H9 (cell line): ENCODE measurements around the gene PCGF2. TPM values are rescaled to one million over a fixed set of nuclear protein-coding genes. Genes with fewer than 3 reads are reported as not detected.

Source experiments
- DNase-seq: peaks from one replicate; pipeline ENCODE4 v3.0.0-alpha.2; 2017
- H2AFZ ChIP-seq: one replicate; pipeline ENCODE4 v1.6.1; 2013; ENCODE audit warnings: mild to moderate bottlenecking, low read length, control low read depth, moderate library complexity
- H2AK5ac ChIP-seq: 2 replicates; pipeline ENCODE4 v1.6.1; 2013; ENCODE audit warnings: low read length, control low read depth, mixed read lengths; ENCODE audit not compliant: insufficient read length
- H2BK120ac ChIP-seq: one replicate; pipeline ENCODE4 v1.6.1; 2013; ENCODE audit warnings: low read depth, mild to moderate bottlenecking, low read length, control low read depth, inconsistent platforms; ENCODE audit not compliant: poor library complexity, severe bottlenecking
- H2BK12ac ChIP-seq: 2 replicates; pipeline ENCODE4 v1.6.1; 2013; ENCODE audit warnings: low read length, control low read depth, mixed read lengths, low read depth; ENCODE audit not compliant: insufficient read length
- H2BK15ac ChIP-seq: 2 replicates; pipeline ENCODE4 v1.6.1; 2013; ENCODE audit warnings: low read depth, low read length, control low read depth
- H2BK20ac ChIP-seq: one replicate; pipeline ENCODE4 v1.6.1; 2013; ENCODE audit warnings: low read depth, mild to moderate bottlenecking, low read length, control low read depth, inconsistent platforms; ENCODE audit not compliant: poor library complexity, severe bottlenecking
- H2BK5ac ChIP-seq: 2 replicates; pipeline ENCODE4 v1.6.1; 2013; ENCODE audit warnings: low read length, control low read depth, mixed read lengths; ENCODE audit not compliant: insufficient read length
- H3K14ac ChIP-seq: 2 replicates; pipeline ENCODE4 v1.6.1; 2013; ENCODE audit warnings: low read length, control low read depth; ENCODE audit not compliant: insufficient read depth
- H3K18ac ChIP-seq: 2 replicates; pipeline ENCODE4 v1.6.1; 2013; ENCODE audit warnings: low read depth, mild to moderate bottlenecking, mixed read lengths, low read length, control low read depth; ENCODE audit not compliant: insufficient read length
- H3K23ac ChIP-seq: 2 replicates; pipeline ENCODE4 v1.6.1; 2013; ENCODE audit warnings: low read length, control low read depth, mixed read lengths, low read depth; ENCODE audit not compliant: insufficient read length
- H3K23me2 ChIP-seq: 2 replicates; pipeline ENCODE4 v1.6.1; 2013; ENCODE audit warnings: low read depth, mild to moderate bottlenecking, mixed read lengths, low read length, control low read depth; ENCODE audit not compliant: insufficient read length, poor library complexity, severe bottlenecking
- H3K27ac ChIP-seq: 2 replicates; pipeline ENCODE4 v1.5.1; 2013; ENCODE audit warnings: low read length, control low read depth, mixed read lengths, low read depth; ENCODE audit not compliant: insufficient read length
- H3K27me3 ChIP-seq: 2 replicates; pipeline ENCODE4 v1.6.1; 2013; ENCODE audit warnings: low read length, control low read depth, inconsistent platforms; ENCODE audit not compliant: insufficient read depth
- H3K4ac ChIP-seq: 2 replicates; pipeline ENCODE4 v1.6.1; 2013; ENCODE audit warnings: low read depth, mild to moderate bottlenecking, control low read depth, inconsistent platforms, low read length, moderate library complexity
- H3K4me1 ChIP-seq: 2 replicates; pipeline ENCODE4 v1.6.1; 2013; ENCODE audit warnings: low read length, control low read depth, inconsistent platforms; ENCODE audit not compliant: insufficient read depth
- H3K4me2 ChIP-seq: 2 replicates; pipeline ENCODE4 v1.6.1; 2013; ENCODE audit warnings: low read length, control low read depth, mixed read lengths; ENCODE audit not compliant: insufficient read length, insufficient read depth
- H3K56ac ChIP-seq: 2 replicates; pipeline ENCODE4 v1.6.1; 2013; ENCODE audit warnings: low read depth, mild to moderate bottlenecking, mixed read lengths, low read length, control low read depth; ENCODE audit not compliant: insufficient read length
- H3K79me1 ChIP-seq: 2 replicates; pipeline ENCODE4 v1.6.1; 2013; ENCODE audit warnings: low read depth, mild to moderate bottlenecking, moderate library complexity, low read length, control low read depth, inconsistent platforms; ENCODE audit not compliant: insufficient read depth, poor library complexity, severe bottlenecking
- H3K79me2 ChIP-seq: 2 replicates; pipeline ENCODE4 v1.6.1; 2013; ENCODE audit warnings: low read length, control low read depth, inconsistent platforms; ENCODE audit not compliant: insufficient read depth
- H3K9ac ChIP-seq: 2 replicates; pipeline ENCODE4 v1.6.1; 2013; ENCODE audit warnings: low read length, control low read depth, mixed read lengths; ENCODE audit not compliant: insufficient read length; ENCODE audit errors: extremely low read depth
- H3K9me3 ChIP-seq: one replicate; pipeline ENCODE4 v1.6.1; 2013; ENCODE audit warnings: low read depth, low read length, inconsistent platforms; ENCODE audit not compliant: control insufficient read depth
- H3T11ph ChIP-seq: one replicate; pipeline ENCODE4 v1.6.1; 2013; ENCODE audit warnings: mild to moderate bottlenecking, low read length, control low read depth, inconsistent platforms
- H4K20me1 ChIP-seq: one replicate; pipeline ENCODE4 v1.6.1; 2013; ENCODE audit not compliant: control insufficient read depth, insufficient read length, insufficient read depth
- H4K5ac ChIP-seq: 2 replicates; pipeline ENCODE4 v1.6.1; 2013; ENCODE audit warnings: low read depth, mild to moderate bottlenecking, mixed read lengths, low read length, control low read depth; ENCODE audit not compliant: insufficient read length
- H4K8ac ChIP-seq: replicated peaks from 2 replicates; pipeline ENCODE4 v1.6.1; 2013; ENCODE audit warnings: low read length, control low read depth, mixed read lengths, low read depth; ENCODE audit not compliant: insufficient read length
- H4K91ac ChIP-seq: 2 replicates; pipeline ENCODE4 v1.6.1; 2013; ENCODE audit warnings: low read depth, mild to moderate bottlenecking, moderate library complexity, mixed read lengths, low read length, control low read depth; ENCODE audit not compliant: insufficient read length
- H3K27ac Mint-ChIP-seq, 3 experiments: 2 replicates in 2 of 3; 3 replicates in 1 of 3; pipeline ENCODE4 v1.8.0; 2020 to 2021; ENCODE audit warnings: mixed read lengths in 3 of 3, mild to moderate bottlenecking in 1 of 3, moderate library complexity in 1 of 3
- H3K27me3 Mint-ChIP-seq: 2 replicates; pipeline ENCODE4 v1.8.0; 2021; ENCODE audit warnings: low read depth, mild to moderate bottlenecking, moderate library complexity, mixed read lengths
- H3K36me3 Mint-ChIP-seq, 3 experiments: 2 replicates in 2 of 3; 3 replicates in 1 of 3; pipeline ENCODE4 v1.8.0; 2020 to 2021; ENCODE audit warnings: low read depth in 3 of 3, mixed read lengths in 3 of 3; ENCODE audit not compliant: insufficient read depth in 1 of 3
- H3K4me1 Mint-ChIP-seq, 2 experiments: 2 replicates each; pipeline ENCODE4 v1.8.0; 2020; ENCODE audit warnings: mixed read lengths in 2 of 2
- H3K4me3 Mint-ChIP-seq, 2 experiments: 2 replicates in 1 of 2; 3 replicates in 1 of 2; pipeline ENCODE4 v1.8.0; 2020 to 2021; ENCODE audit warnings: mild to moderate bottlenecking in 2 of 2, mixed read lengths in 2 of 2, moderate library complexity in 1 of 2
- H3K9me3 Mint-ChIP-seq, 2 experiments: 2 replicates in 1 of 2; 3 replicates in 1 of 2; pipeline ENCODE4 v1.8.0; 2020; ENCODE audit warnings: mild to moderate bottlenecking in 2 of 2, mixed read lengths in 2 of 2, moderate library complexity in 1 of 2
- CTCF ChIP-seq: fragments of 200-600 bp; sonication (generic); conservative IDR thresholded peaks from 3 replicates; pipeline ENCODE4 v1.8.0; 2021; ENCODE audit warnings: antibody characterized with exemption, mild to moderate bottlenecking
- WGBS: extraction: QIAGEN DNeasy Blood & Tissue Kit; methylation state at CpG from one replicate; pipeline ENCODE4 v1.1.7; 2013; ENCODE audit warnings: missing lambda C conversion rate, low lambda C conversion rate, mixed read lengths; ENCODE audit not compliant: insufficient read length; ENCODE audit errors: extremely low coverage; 5-methylcytosine and 5-hydroxymethylcytosine counted together
- total RNA-seq: library from RNA; stranded (reverse); gene quantifications from 2 replicates; pipeline ENCODE4 v1.2.1, GENCODE V29; 2021

PCGF2 gene
- total RNA-seq, 1 experiment from 2014 or later: 106 TPM

- no peak overlapping the region for H2BK20ac ChIP-seq
- peaks cover 5% of the 10 kb centered on the region; the same call in 1 of the 2 replicates for H3K4me1 ChIP-seq
- peaks cover 12% of the 10 kb centered on the region for H3K23me2 ChIP-seq
- WGBS: no CpG with 5 or more reads among the region's 7 CpGs
- no peak for TF ChIP-seq CTCF
- Mint-ChIP-seq H3K4me1 (peaks cover 46 to 61% of the 10 kb centered on the region in 2 experiments), H3K27ac (peak overlapping the region in 2 of 3 experiments; percentile 49 to 55; a peak in 2 of 7 replicates), H3K4me3 (no peak overlapping the region), H3K9me3 (no peaks in the 10 kb centered on the region; a peak in 1 of 5 replicates), H3K36me3 (peaks cover 27 to 50% (median 45%) of the 10 kb centered on the region in 3 experiments), H3K27me3 (no peaks in the 10 kb centered on the region; the same call in none of the 2 replicates)
- no peak overlapping the region for H2BK120ac ChIP-seq
- H3K4me2 ChIP-seq: no peak overlapping the region
- H4K20me1 ChIP-seq: no peaks in the 10 kb centered on the region
- H3K23ac ChIP-seq: no peak overlapping the region
- H3T11ph ChIP-seq: no peak overlapping the region
- H2BK15ac ChIP-seq: no peak overlapping the region
- H2BK5ac ChIP-seq: no peak overlapping the region
- H3K27me3 ChIP-seq: no peaks in the 10 kb centered on the region
- no peak overlapping the region for H2BK12ac ChIP-seq
- no peak overlapping the region for H4K91ac ChIP-seq
- H2AK5ac ChIP-seq: no peak overlapping the region
- H3K27ac ChIP-seq: no peak overlapping the region
- DNase-seq: no peak
- no peak overlapping the region for H3K56ac ChIP-seq
- H3K14ac ChIP-seq: no peak overlapping the region
- peaks cover 59% of the 10 kb centered on the region for H3K79me2 ChIP-seq
- no peak overlapping the region for H4K8ac ChIP-seq
- no peak overlapping the region for H2AFZ ChIP-seq
- H3K79me1 ChIP-seq: peaks cover 13% of the 10 kb centered on the region
- H3K9me3 ChIP-seq: no peaks in the 10 kb centered on the region
- H3K4ac ChIP-seq: no peak overlapping the region
- no peak overlapping the region for H4K5ac ChIP-seq
- H3K9ac ChIP-seq: no peak overlapping the region
- no peak overlapping the region for H3K18ac ChIP-seq
These were observed 6.2 kb downstream of the PCGF2 start for GRCh38 chr17:38741921-38742410.
